ENCODE results near the gene EFTUD2.

DNA sequence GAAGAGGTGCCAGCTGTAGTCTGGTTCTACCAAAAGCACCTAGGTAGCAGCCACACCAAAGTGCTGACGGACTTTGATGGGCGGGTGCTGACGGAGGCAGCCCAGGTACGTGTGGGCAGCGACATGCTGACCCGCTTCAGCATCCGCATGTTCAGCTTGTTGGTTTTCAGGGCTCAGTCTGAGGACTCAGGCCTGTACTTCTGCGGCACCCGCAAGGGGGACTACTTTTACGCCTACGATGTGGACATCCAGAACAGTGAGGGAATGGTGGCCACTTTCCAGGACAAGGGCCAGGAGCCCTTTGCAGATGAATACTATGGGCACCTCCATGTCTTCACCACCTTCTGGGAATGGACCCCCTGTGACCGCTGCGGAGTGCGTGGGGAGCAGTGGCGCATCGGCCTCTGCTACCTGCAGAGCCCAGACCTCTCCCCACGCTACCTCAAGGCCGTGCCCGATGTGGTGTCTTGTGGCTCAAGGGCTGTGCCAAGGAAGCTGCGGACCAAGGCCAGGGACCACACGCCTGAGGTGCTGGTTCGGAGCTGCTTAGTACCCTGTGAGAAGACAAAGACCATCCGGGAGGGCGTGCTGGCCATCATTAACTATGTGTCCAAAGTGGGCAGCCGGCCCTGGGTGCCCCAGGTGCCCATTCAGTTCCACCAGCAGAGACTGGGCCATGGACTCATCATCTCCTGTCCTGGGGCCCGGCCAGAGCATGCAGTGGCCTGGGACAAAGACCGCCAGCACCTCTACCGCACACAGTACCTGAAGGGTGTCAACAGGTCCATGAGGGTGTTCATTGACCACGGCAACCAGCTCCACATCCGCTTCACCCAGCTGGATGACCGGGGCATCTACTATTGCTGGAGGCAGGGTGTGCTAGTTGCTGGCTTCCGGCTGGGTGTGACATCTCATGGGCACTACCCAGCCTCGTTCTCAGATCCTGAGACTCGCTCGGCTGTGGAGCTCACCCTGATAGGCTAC, 5.0 kb upstream of the EFTUD2 start:
- TF ChIP-seq CTCF (IDR thresholded peaks at IDR 0.05) (no peak), POLR2A (IDR thresholded peaks at IDR 0.05) (no peak)
